ENCODE data around the gene TMEM123.

Gene TMEM123

GRCh38 chr11:102359372-102359771, 93.2 kb downstream of the TMEM123 start:
- DNase-seq: no peak

GRCh38 chr11:102357116-102357515, 95.4 kb downstream of the TMEM123 start:
- DNase-seq: no peak

- DNase-seq: peak; percentile 26 to 42 (median 30)
These were observed 104.8 kb downstream of the TMEM123 start for GRCh38 chr11:102347462-102348370.

GRCh38 chr11:102346748-102347461, 105.7 kb downstream of the TMEM123 start, which contains the start of gene BIRC2:
Gene BIRC2, plus strand, starts transcription at chr11:102347214. Its CDS starts 2,641 bp downstream, at chr11:102349855.
- DNase-seq: peak; percentile 97 to 99 (median 98)

GRCh38 chr11:102346456-102346747, 106.2 kb downstream of the TMEM123 start:
- no peak for DNase-seq
